ENCODE results near the gene CTF1. TPM values are rescaled to one million over a fixed set of nuclear protein-coding genes. Genes with fewer than 3 reads are reported as not detected.

The CTF1 gene
- total RNA-seq, 4 donors from 2014 or later, result 2.6 to 7.5 (median 5.6) TPM

GRCh38 chr16:30926937-30927788, 30.7 kb downstream of the CTF1 start:
- Histone ChIP-seq H3K4me3 (replicated peaks in 1 of 3) (no peak overlapping the region), H3K9me3 (no peaks in the 10 kb centered on the region), H3K27me3 (no peaks in the 10 kb centered on the region), H3K36me3 (peaks cover 3 to 19% of the 10 kb centered on the region in 2 donors), H3K27ac (no peak overlapping the region), H3K4me1 (peaks cover 4 to 9% of the 10 kb centered on the region in 2 donors)
- 90 to 95% methylated on average over 15 to 22 of the region's 22 CpGs for WGBS, 2 donors
- DNase-seq, result no peak
- no peak for TF ChIP-seq POLR2A (IDR thresholded peaks at IDR 0.05)
- no peak for TF ChIP-seq CTCF (IDR thresholded peaks at IDR 0.05)
- intact Hi-C loops (cut with DNase I), result no loop called here

GRCh38 chr16:30927789-30928378, 31.5 kb downstream of the CTF1 start:
- peaks cover 4 to 9% of the 10 kb centered on the region in 2 donors for H3K4me1 ChIP-seq
- TF ChIP-seq CTCF (IDR thresholded peaks at IDR 0.05) (no peak), POLR2A (IDR thresholded peaks at IDR 0.05) (no peak)
- DNase-seq, result peak; percentile 47 to 52
- H3K27ac ChIP-seq, result no peak overlapping the region
- no peaks in the 10 kb centered on the region for H3K27me3 ChIP-seq
- intact Hi-C loops (cut with DNase I), result no loop called here
- peaks cover 7 to 19% of the 10 kb centered on the region in 2 donors for H3K36me3 ChIP-seq
- WGBS, 2 donors, result 64 to 67% methylated on average over 9 to 10 of the region's 15 CpGs
- no peak overlapping the region for H3K4me3 ChIP-seq (replicated peaks in 1 of 3)
- no peaks in the 10 kb centered on the region for H3K9me3 ChIP-seq

- WGBS, 2 donors, result 93 to 94% methylated on average over 11 of the region's 11 CpGs
- DNase-seq, result no peak
- intact Hi-C loops (cut with DNase I), result no loop called here
Measured at GRCh38 chr16:30928390-30928789, 32.0 kb downstream of the CTF1 start.

GRCh38 chr16:30929167-30929566, 32.8 kb downstream of the CTF1 start:
- Histone ChIP-seq H3K27me3 (no peaks in the 10 kb centered on the region), H3K4me1 (peaks cover 4 to 9% of the 10 kb centered on the region in 2 donors), H3K27ac (no peak overlapping the region), H3K9me3 (no peaks in the 10 kb centered on the region), H3K36me3 (peaks cover 7 to 19% of the 10 kb centered on the region in 2 donors), H3K4me3 (replicated peaks in 1 of 3) (no peak overlapping the region)
- DNase-seq, result no peak
- intact Hi-C loops (cut with DNase I), result no loop called here
- TF ChIP-seq CTCF (IDR thresholded peaks at IDR 0.05) (no peak), POLR2A (IDR thresholded peaks at IDR 0.05) (no peak)
- 90 to 91% methylated on average over 6 to 7 of the region's 7 CpGs for WGBS, 2 donors

More at GRCh38 chr16:30928390-30928789, 32.0 kb downstream of the CTF1 start:
- Histone ChIP-seq H3K27me3 (no peaks in the 10 kb centered on the region), H3K4me3 (replicated peaks in 1 of 3) (no peak overlapping the region), H3K27ac (no peak overlapping the region), H3K4me1 (peaks cover 4 to 9% of the 10 kb centered on the region in 2 donors), H3K36me3 (peaks cover 7 to 19% of the 10 kb centered on the region in 2 donors), H3K9me3 (no peaks in the 10 kb centered on the region)
- TF ChIP-seq CTCF (IDR thresholded peaks at IDR 0.05) (no peak), POLR2A (IDR thresholded peaks at IDR 0.05) (no peak)

- intact Hi-C loops (cut with DNase I), result no loop called here
- Histone ChIP-seq H3K4me1 (no peaks in the 10 kb centered on the region), H3K27ac (no peak overlapping the region), H3K36me3 (peaks cover 7 to 19% of the 10 kb centered on the region in 2 donors), H3K27me3 (no peaks in the 10 kb centered on the region), H3K4me3 (replicated peaks in 1 of 3) (no peak overlapping the region), H3K9me3 (no peaks in the 10 kb centered on the region)
- DNase-seq, result no peak
- no peak for TF ChIP-seq CTCF (IDR thresholded peaks at IDR 0.05)
- TF ChIP-seq POLR2A (IDR thresholded peaks at IDR 0.05), result no peak
- 90 to 92% methylated on average over 16 to 19 of the region's 35 CpGs for WGBS, 2 donors
Measured at GRCh38 chr16:30930160-30930571, 33.8 kb downstream of the CTF1 start.
